ENCODE results near the gene RUFY4.
"Not testable (repeated sequence)": the region's sequence is repeated elsewhere in the genome, so short reads cannot be mapped to it uniquely, and the experiment has no call there.

The RUFY4 gene

GRCh38 chr2:218089259-218089658 lies 20.2 kb downstream of the RUFY4 start:
- DNase-seq, result no peak

- DNase-seq, result no peak
Measured at GRCh38 chr2:218091746-218092145, 22.7 kb downstream of the RUFY4 start.

DNA sequence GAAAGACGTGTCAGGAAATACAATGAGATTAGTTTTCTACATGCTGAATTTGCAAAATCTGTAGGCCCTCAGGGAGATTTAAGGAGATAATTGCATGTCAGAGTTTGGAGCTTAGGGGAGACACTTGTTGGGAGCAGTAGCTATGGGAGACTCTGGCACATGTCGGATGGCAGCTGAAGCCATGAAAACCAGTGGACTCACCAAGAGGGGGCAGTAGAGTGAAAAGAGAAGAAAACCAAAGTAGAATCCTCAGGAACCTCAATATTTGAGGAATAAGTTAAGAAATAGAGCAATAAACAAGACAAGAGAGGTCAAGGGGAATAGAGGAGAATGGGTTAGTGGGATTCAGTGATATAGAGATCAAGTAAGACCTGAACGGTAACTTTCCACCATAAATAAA lies 24.8 kb downstream of the RUFY4 start:
- DNase-seq, result no peak

DNA sequence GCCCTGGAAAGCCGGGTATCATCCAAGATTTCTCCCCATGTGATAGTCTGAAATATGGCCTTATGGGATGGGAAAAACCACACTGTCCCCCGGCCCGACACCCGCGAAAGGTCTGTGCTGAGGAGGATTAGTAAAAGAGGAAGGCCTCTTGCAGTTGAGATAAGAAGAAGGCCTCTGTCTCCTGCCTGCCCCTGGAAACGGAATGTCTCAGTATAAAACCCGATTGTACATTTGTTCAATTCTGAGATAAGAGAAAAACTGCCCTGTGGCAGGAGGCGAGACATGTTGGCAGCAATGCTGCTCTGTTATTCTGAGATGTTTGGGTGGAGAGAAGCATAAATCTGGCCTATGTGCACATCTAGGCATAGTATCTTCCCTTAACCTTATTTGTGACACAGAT lies 26.8 kb downstream of the RUFY4 start:
- DNase-seq, result no peak

DNA sequence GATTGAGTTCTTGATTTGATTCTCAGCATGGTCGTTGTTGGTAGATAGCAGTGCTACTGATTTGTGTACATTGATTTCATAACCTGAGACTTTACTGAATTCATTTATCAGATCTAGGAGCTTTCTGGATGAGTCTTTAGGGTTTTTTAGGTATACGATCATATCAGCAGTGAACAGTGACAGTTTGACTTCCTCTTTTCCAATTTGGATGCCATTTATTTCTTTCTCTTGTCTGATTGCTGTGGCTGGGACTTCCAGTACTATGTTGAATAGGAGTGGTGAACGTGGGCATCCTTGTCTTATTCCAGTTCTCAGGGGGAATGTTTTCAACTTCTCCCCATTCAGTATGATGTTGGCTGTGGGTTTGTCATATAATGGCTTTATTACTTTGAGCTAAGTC lies 28.9 kb downstream of the RUFY4 start:
- DNase-seq, result no peak

- DNase-seq, result not testable (repeated sequence)
Measured at GRCh38 chr2:218108834-218109233, 39.8 kb downstream of the RUFY4 start.

GRCh38 chr2:218121789-218122188 lies 52.7 kb downstream of the RUFY4 start:
- DNase-seq, result not testable (repeated sequence)

GRCh38 chr2:218122286-218122685 lies 53.2 kb downstream of the RUFY4 start:
- not testable (repeated sequence) for DNase-seq

- DNase-seq, result no peak
Measured at GRCh38 chr2:218123986-218124385, 54.9 kb downstream of the RUFY4 start.

DNA sequence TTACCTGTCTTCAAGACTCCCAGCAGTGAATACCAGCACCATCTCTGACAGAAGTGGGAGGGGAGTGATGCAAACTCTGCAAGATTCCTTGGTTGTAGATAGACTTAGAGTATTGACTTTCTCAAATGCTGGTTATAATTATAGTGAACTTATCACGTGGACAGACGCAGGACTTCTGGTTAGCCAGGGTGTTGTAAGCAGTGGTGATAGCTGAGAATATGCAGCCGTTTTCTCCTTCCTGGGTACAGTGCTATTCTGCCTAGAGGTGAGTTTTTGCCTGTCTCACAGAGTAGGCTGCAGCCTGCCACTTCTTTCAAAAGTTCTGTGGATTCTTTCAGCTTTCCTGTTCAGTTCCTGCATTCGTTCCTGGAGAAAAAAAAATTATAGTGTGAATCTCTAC lies 56.0 kb downstream of the RUFY4 start:
- no peak for DNase-seq

- no peak for DNase-seq
Measured at GRCh38 chr2:218125626-218126080, 56.6 kb downstream of the RUFY4 start, which contains the start of gene CXCR2. TSS of gene CXCR2 (plus strand) at chr2:218126028. CDS start at chr2:218134802, 8,774 bp downstream.

DNA sequence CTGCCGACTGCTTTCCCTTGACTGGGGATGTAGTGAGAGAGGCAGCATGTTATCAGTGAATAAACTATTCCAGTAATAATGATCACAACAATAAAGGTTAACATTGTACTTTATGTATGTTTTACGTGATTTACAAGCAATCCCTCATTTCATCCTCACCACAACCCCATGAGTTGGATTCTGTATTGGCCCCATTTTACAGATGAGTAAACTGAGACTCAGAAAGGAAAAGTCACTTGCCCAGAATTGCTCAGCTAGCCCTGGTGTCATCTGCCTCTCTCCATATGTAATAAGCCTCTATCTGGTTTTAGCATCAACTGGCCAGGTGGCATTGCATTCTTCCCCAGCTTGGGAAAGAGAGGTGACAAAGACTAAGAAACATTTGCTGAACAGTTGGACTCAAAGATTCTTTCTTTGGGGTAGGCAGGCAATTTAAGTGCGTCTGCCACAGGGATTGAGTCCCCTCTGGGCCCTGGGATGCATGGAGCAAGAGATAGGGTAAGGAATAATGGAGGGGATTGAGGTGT lies 58.9 kb downstream of the RUFY4 start:
- no peak for DNase-seq

- DNase-seq, result no peak
Measured at GRCh38 chr2:218128781-218129457, 59.9 kb downstream of the RUFY4 start.

DNA sequence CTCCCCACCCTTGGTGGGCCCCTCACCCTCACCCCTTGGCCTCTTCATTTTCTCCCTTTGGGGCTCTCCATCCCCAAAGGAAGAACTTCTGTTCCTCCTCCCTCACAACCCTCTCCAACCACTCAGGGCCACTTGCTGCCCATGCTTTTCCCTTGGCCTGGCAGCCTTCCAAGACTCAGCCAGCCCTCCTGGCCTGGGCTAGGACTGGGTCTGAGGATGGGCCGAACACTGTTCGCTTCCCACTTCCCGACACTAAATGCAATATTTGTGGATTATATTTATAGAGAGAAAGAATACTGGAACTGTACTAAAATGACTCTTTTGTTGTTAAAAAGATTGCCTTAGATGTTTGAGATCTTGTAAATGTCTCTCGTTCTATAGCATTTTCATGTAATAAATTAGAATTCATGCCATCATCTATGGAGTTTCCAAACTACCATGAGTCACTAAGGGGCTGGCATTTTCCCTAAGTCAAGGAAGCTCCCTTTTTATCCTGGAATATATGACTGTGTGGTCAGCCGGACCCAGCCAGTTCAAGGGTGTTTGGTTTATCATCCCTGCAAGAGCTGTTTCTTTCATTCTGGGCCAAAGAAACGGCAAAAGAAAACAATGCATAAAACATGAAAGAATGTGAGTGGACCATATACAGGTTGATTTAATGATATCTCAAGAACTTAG lies 60.5 kb downstream of the RUFY4 start:
- no peak for DNase-seq

DNA sequence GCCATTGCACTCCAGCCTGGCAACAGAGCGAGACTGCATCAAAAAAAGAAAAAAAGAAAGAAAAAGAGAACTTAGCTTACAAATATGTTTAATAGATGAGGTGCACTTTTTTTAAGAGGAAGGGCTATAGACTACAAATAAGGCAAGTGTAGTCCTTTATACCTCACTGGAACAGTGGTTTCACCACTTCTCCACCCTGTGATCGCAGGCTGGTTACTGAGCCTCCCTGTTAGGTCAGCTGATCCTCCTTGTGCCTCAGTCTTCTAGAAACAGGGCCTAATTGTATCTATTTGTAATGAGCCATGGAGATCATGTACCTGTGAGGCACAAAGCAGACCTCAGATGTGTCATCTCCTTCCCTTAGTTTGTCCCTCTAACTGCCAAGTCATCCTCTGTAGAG lies 61.3 kb downstream of the RUFY4 start:
- DNase-seq, result no peak

DNA sequence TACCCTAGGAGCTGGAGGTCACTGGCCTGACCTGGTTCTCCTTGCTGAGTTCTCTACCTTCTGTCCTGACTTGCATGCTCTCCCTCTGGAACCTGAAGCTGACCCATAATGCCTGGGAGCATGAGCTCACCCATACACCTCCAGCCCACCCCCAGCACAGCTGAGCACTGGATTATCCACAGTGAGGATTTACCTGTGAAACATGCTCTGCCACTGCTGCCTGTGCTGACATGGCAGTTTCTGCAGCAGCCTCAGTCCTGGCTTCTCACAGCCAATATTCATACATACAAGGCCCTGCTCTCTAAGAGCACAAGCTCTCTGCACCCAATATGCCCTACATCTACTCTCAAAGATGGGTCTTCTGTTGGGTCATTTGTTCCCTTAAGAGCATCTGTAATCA lies 61.8 kb downstream of the RUFY4 start:
- no peak for DNase-seq

DNA sequence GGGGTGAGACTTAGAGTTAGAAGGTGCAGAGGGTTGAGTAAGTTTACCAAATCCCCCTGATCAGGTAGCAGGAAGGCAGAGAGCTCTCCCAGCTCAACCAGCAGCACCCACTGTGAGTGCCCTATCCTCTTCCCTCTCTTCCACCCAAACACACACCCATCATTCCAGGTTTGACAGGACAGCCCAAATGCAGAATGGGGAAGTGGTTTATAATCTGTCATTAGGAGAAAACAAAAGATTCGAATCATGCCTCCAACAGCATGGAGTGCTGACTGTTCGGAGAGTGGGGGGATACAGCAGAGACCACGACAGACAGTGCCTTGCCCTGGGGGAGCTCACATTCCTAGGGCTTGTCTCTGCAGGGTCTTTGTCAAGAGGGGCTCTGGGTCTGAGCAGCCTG lies 68.5 kb downstream of the RUFY4 start:
- DNase-seq, result no peak

- no peak for DNase-seq
Measured at GRCh38 chr2:218138047-218138446, 69.0 kb downstream of the RUFY4 start.
